Thymus (tissue), 11 donors: ENCODE data around the gene KANSL1. TPM values are rescaled to one million over a fixed set of nuclear protein-coding genes. Genes with fewer than 3 reads are reported as not detected.

Source experiments
- DNase-seq, 9 donors: peaks; one replicate each; pipeline ENCODE4 v3.0.0-alpha.2; 2013; ENCODE audit warnings: low spot score in 9 of 9, low read depth in 6 of 9, missing footprints in 1 of 9
- H3K27ac ChIP-seq, 2 donors: one replicate each; pipeline ENCODE4 v1.5.1; 2013; ENCODE audit warnings: control low read depth in 1 of 2, low read depth in 1 of 2, low read length in 1 of 2, mild to moderate bottlenecking in 1 of 2, moderate library complexity in 1 of 2
- H3K27me3 ChIP-seq, 2 donors: one replicate each; pipeline ENCODE4 v1.5.1; 2013; ENCODE audit warnings: low read length in 1 of 2; ENCODE audit not compliant: control insufficient read depth in 2 of 2, insufficient read depth in 1 of 2
- H3K36me3 ChIP-seq, 2 donors: one replicate each; pipeline ENCODE4 v1.5.1; 2013; ENCODE audit warnings: low read length in 1 of 2, mild to moderate bottlenecking in 1 of 2, moderate library complexity in 1 of 2; ENCODE audit not compliant: control insufficient read depth in 2 of 2, insufficient read depth in 2 of 2
- H3K4me1 ChIP-seq, 2 donors: one replicate each; pipeline ENCODE4 v1.5.1; 2013; ENCODE audit warnings: low read length in 2 of 2; ENCODE audit not compliant: control insufficient read depth in 2 of 2, insufficient read depth in 2 of 2
- H3K4me3 ChIP-seq, 2 donors: one replicate each; pipeline ENCODE4 v1.5.1; 2013; ENCODE audit warnings: low read length in 2 of 2, control low read depth in 1 of 2, mild to moderate bottlenecking in 1 of 2
- H3K9me3 ChIP-seq, 2 donors: one replicate each; pipeline ENCODE4 v1.5.1; 2013; ENCODE audit warnings: low read length in 1 of 2, mild to moderate bottlenecking in 1 of 2; ENCODE audit not compliant: control insufficient read depth in 2 of 2, insufficient read depth in 1 of 2
- WGBS: extraction: QIAGEN DNeasy Blood & Tissue Kit; methylation state at CpG from one replicate; pipeline ENCODE4 v1.1.7; 2013; 5-methylcytosine and 5-hydroxymethylcytosine counted together
- polyA plus RNA-seq: library from polyadenylated mRNA; stranded (reverse); fragments of 200-250 nt; gene quantifications from one replicate; pipeline ENCODE4 v1.2.3, GENCODE V29; 2013
- total RNA-seq: library from RNA; stranded (reverse); fragments of 120-200 nt; gene quantifications from one replicate; pipeline ENCODE4 v1.2.4, GENCODE V29; 2013
- donor health status: healthy.

Gene KANSL1
- total and polyA plus RNA-seq, 2 donors = 22.3 to 101 TPM

DNA sequence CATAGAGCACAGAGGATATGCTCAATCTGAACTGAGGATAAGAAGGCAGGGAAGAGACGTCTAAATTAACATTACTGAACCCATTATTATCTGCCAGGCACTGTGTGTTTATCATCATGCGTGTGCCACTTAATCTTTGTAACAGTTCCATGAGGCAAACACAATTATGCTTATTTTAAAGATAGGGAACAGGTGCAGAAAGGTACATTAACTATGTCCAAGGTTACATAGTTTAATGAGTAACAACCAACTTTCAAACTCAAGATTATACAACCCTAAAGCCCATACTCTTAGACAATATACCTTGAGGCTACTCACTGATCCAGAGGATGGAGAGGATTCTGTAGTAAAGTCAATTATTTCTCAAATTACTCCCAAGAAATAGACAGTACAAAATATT lies 151.0 kb downstream of the KANSL1 start:
- no peak for DNase-seq
- H3K4me3 ChIP-seq = no peak overlapping the region
- H3K27ac ChIP-seq = no peak overlapping the region
- H3K27me3 ChIP-seq = no peaks in the 10 kb centered on the region
- H3K4me1 ChIP-seq = no peaks in the 10 kb centered on the region
- H3K36me3 ChIP-seq = peaks cover 61 to 87% of the 10 kb centered on the region in 2 donors
- H3K9me3 ChIP-seq = no peaks in the 10 kb centered on the region
- 98% methylated on average over 2 of the region's 2 CpGs for WGBS

DNA sequence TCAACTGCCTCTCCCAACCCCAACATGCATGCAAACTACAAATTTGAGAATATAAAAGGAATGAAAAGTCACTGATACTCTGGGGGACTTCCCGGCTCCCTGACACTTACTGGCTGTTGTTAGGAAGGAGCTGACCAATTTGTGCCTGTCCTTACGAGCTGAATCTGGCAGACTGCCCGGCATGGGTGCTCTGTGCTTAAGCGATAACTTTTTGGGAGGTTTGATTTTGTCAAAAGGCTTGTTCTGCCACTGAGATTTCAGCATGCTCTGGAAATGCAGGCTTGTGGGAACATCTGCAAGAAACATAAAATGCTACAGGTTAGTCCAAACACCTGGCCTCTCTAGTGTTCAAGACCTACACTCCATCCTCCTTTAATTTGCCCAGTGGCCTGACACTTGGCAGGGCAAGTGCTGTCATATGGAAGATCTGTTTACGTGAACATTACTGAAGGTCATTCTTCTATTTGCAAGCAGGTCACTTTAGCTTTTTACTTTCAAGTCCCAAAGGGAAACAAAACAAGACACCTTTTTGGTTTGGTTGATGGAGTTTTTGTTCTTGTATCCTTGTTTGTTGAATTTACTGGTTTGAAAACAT lies 153.5 kb downstream of the KANSL1 start:
- H3K4me3 ChIP-seq = no peak overlapping the region
- WGBS = 96% methylated on average over 5 of the region's 5 CpGs
- DNase-seq = no peak
- no peaks in the 10 kb centered on the region for H3K4me1 ChIP-seq
- no peak overlapping the region for H3K27ac ChIP-seq
- no peaks in the 10 kb centered on the region for H3K27me3 ChIP-seq
- H3K9me3 ChIP-seq = no peaks in the 10 kb centered on the region
- H3K36me3 ChIP-seq = peaks cover 65 to 93% of the 10 kb centered on the region in 2 donors

DNA sequence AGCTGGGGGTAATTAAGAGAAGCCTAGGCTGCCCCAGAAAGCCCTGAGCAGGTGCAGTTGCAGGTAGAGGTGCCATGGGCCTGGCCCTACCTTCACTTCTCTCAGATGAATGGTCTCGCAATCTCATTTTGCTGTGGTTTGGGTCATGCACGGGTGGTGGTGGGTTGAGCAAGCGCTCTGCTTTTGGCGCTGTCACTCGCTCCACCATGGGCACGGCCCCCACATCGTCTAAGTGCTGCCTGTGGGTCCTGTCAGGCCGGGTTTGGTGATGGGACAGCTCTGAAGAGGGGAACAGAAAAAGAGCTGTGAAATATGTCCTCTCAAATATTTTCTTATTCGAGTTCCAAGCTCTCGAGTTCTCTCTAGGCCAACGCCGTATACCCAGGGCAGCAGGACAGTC lies 154.3 kb downstream of the KANSL1 start:
- Histone ChIP-seq H3K4me3 (no peak overlapping the region), H3K27ac (no peak overlapping the region), H3K9me3 (no peaks in the 10 kb centered on the region), H3K4me1 (no peaks in the 10 kb centered on the region), H3K36me3 (peaks cover 67 to 93% of the 10 kb centered on the region in 2 donors), H3K27me3 (no peaks in the 10 kb centered on the region)
- 97% methylated on average over 12 of the region's 12 CpGs for WGBS
- DNase-seq = no peak

DNA sequence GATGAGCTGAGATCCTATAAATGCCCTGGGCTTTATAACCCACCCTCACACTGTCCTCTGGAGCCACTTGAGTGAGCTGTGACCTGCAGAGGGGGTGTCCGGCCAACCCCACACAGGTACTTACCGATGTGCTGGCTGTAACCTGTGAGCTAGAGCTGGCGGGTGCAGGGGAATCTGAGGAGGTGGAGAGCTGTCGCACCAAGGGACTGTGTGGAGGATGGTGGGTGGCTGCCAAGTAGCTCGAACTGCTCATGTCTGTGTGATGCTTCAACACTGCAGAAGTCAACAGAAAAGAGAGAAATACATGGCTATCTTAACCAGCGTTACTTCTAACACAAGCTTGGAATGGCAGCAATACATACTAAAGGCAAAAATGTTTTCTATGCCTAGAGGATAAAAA lies 154.8 kb downstream of the KANSL1 start:
- Histone ChIP-seq H3K4me3 (no peak overlapping the region), H3K9me3 (no peaks in the 10 kb centered on the region), H3K36me3 (peaks cover 68 to 93% of the 10 kb centered on the region in 2 donors), H3K27ac (no peak overlapping the region), H3K27me3 (no peaks in the 10 kb centered on the region), H3K4me1 (no peaks in the 10 kb centered on the region)
- DNase-seq = no peak
- WGBS = 98% methylated on average over 6 of the region's 6 CpGs

DNA sequence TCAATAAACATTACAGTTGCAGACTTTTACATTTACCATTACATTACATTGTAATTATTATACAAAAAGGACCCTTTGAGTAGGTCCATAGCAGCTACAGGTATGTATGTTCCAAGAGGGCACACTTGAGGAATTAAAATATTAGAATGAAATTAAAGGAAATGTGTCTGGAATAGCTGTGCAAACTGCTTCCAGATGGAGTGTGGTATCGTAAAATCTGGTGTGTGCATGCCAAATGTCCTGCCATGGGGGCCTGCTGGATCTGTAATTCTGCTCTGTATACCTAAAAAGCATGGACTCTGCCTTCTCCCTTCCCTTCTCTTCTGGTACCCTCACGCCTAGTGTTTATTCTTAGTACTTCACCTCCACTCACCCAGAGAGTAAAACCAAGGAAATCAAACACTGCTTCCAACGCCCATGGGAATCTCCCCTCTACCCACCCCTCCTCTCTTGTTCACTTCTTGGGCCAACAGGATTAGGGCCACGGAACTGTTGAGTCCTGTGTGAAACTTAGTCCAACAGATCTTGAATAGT lies 155.4 kb downstream of the KANSL1 start:
- Histone ChIP-seq H3K27ac (no peak overlapping the region), H3K9me3 (no peaks in the 10 kb centered on the region), H3K4me1 (no peaks in the 10 kb centered on the region), H3K27me3 (no peaks in the 10 kb centered on the region), H3K36me3 (peaks cover 68 to 93% of the 10 kb centered on the region in 2 donors), H3K4me3 (no peak overlapping the region)
- DNase-seq = no peak
- 96% methylated on average over 4 of the region's 4 CpGs for WGBS

DNA sequence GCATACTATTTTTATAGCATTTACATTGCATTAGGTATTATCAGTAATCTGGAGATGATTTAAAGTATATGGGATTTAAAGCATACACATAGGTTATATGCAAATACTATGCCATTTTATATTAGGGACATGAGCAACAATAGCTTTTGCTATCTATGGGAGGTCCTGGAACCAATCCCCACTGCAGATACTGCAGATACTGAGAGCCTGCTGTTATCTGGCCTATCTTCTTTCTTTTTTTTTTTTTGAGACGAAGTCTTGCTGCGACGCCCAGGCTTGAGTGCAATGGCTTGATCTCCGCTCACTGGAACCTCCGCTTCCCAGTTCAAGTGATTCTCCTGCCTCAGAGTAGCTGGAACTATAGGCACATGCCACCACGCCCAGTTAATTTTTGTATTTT lies 156.7 kb downstream of the KANSL1 start:
- H3K4me3 ChIP-seq = no peak overlapping the region
- no peaks in the 10 kb centered on the region for H3K4me1 ChIP-seq
- no peak for DNase-seq
- WGBS = 97% methylated on average over 6 of the region's 6 CpGs
- no peaks in the 10 kb centered on the region for H3K27me3 ChIP-seq
- no peak overlapping the region for H3K27ac ChIP-seq
- H3K36me3 ChIP-seq = peaks cover 78 to 96% of the 10 kb centered on the region in 2 donors
- no peaks in the 10 kb centered on the region for H3K9me3 ChIP-seq

DNA sequence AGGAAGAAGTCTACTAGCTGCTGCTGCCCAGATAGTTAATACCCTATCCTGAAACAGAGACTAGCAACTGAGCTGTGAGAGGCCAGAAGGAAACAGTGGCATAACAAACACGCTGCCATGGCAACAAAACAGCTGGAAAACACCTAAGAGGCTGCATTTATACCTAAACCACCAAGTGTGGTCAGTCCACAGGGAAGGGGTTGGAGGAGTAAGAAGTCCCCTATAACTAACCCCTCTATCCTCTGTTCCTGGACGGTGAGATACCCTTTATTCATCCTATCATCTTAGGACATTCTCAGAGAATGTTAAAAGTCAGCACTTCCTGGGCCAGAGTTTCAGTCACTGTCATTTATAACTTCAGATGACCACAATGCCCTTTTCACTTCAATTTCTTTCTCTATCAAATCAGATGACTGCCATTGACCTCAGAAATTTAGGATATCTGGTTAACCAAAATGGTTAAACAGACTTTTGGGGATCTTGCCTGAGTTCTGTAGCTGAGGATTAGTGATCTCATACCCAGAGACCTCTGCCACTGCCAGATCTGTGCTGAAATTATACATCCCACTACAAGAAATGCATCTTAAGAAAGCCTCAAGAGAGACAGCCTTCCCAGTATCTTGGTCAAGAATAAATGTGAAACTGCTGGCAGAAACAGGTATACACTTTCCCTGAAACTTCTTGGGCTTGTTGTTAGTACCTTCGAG lies 158.0 kb downstream of the KANSL1 start:
- Histone ChIP-seq H3K4me1 (no peaks in the 10 kb centered on the region), H3K9me3 (no peaks in the 10 kb centered on the region), H3K27ac (no peak overlapping the region), H3K27me3 (no peaks in the 10 kb centered on the region), H3K36me3 (peaks cover 86 to 98% of the 10 kb centered on the region in 2 donors), H3K4me3 (no peak overlapping the region)
- DNase-seq = no peak
- WGBS = 96% methylated on average over 3 of the region's 3 CpGs

DNA sequence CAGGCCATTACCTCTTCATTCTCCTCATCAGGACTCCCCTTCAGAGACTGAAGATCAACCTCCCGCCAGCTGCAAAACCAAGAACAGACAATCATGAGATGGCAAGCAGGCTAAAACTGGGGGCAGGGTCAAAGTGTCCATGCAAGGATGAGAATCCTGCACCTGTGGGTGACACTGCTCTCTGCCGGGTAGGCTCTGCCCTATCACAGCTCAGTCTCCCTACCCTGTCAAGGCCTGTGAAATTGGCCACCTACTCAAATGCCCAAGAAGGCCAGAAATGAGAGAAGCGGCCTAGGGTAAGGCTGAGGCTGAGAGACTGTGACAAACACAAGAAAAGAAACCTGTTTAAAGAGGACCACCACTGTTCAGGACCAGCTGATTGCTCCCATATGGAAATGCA lies 159.8 kb downstream of the KANSL1 start:
- WGBS = over 99% methylated on average over 3 of the region's 3 CpGs
- no peak for DNase-seq

DNA sequence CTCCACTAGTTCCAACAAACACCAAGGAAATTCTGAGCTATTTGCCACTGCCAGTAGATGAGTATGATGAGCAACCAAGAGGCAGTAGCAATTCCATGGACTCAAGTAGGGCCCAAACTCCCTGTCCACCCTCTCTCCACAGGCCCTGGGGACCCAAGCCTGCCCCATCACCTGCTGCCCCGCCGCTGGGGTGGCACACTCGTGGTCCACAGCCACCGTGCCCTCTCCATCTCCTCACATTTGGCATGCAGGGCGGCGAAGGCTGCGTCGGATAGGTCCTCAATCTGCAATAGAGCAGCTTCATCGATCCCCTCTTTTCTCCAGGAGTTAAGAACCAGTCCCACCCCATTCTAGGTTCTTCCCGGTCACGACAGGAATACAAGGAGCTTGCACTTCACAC lies 160.3 kb downstream of the KANSL1 start:
- peaks cover 68 to 97% of the 10 kb centered on the region in 2 donors for H3K36me3 ChIP-seq
- 98% methylated on average over 11 of the region's 11 CpGs for WGBS
- DNase-seq = no peak

More for the DNA sequence above, 159.8 kb downstream of the KANSL1 start:
- Histone ChIP-seq H3K27me3 (no peaks in the 10 kb centered on the region), H3K27ac (no peak overlapping the region), H3K4me1 (no peaks in the 10 kb centered on the region), H3K36me3 (peaks cover 72 to 98% of the 10 kb centered on the region in 2 donors), H3K9me3 (no peaks in the 10 kb centered on the region), H3K4me3 (no peak overlapping the region)

More for the DNA sequence above, 160.3 kb downstream of the KANSL1 start:
- Histone ChIP-seq H3K27me3 (no peaks in the 10 kb centered on the region), H3K9me3 (no peaks in the 10 kb centered on the region), H3K27ac (no peak overlapping the region), H3K4me1 (no peaks in the 10 kb centered on the region), H3K4me3 (no peak overlapping the region)
